ENCODE results near the gene TENM3. TPM values are rescaled to one million over a fixed set of nuclear protein-coding genes. Genes with fewer than 3 reads are reported as not detected.
A peak's percentile ranks its signal among the peaks of the same experiment; 100 is the strongest.

TENM3 gene
- total RNA-seq, 4 donors from 2014 or later = 19.7 to 47.2 (median 33.0) TPM

- DNase-seq (ENCODE audit: low spot score) (no peak), ATAC-seq (ENCODE audit: low FRiP score) (peak; percentile 47)
These were observed 206.2 kb downstream of the TENM3 start for GRCh38 chr4:182449186-182449929.

GRCh38 chr4:182449930-182450439 lies 206.8 kb downstream of the TENM3 start:
- no peak for ATAC-seq (ENCODE audit: low FRiP score)
- DNase-seq (ENCODE audit: low spot score) = no peak
- TF ChIP-seq, protein P1, sequence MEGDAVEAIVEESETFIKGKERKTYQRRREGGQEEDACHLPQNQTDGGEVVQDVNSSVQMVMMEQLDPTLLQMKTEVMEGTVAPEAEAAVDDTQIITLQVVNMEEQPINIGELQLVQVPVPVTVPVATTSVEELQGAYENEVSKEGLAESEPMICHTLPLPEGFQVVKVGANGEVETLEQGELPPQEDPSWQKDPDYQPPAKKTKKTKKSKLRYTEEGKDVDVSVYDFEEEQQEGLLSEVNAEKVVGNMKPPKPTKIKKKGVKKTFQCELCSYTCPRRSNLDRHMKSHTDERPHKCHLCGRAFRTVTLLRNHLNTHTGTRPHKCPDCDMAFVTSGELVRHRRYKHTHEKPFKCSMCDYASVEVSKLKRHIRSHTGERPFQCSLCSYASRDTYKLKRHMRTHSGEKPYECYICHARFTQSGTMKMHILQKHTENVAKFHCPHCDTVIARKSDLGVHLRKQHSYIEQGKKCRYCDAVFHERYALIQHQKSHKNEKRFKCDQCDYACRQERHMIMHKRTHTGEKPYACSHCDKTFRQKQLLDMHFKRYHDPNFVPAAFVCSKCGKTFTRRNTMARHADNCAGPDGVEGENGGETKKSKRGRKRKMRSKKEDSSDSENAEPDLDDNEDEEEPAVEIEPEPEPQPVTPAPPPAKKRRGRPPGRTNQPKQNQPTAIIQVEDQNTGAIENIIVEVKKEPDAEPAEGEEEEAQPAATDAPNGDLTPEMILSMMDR (IDR thresholded peaks at IDR 0.05) = no peak

More at GRCh38 chr4:182449186-182449929, 206.2 kb downstream of the TENM3 start:
- TF ChIP-seq, protein P1 (IDR thresholded peaks at IDR 0.05) = no peak

GRCh38 chr4:182451441-182451840 lies 208.2 kb downstream of the TENM3 start:
- TF ChIP-seq, protein P1 (IDR thresholded peaks at IDR 0.05) = no peak
- DNase-seq (ENCODE audit: low spot score) (no peak), ATAC-seq (ENCODE audit: low FRiP score) (no peak)

- ATAC-seq (ENCODE audit: low FRiP score) = no peak
- DNase-seq (ENCODE audit: low spot score) = no peak
- TF ChIP-seq, protein P1 (IDR thresholded peaks at IDR 0.05) = no peak
These were observed 210.6 kb downstream of the TENM3 start for GRCh38 chr4:182453830-182454229.

DNA sequence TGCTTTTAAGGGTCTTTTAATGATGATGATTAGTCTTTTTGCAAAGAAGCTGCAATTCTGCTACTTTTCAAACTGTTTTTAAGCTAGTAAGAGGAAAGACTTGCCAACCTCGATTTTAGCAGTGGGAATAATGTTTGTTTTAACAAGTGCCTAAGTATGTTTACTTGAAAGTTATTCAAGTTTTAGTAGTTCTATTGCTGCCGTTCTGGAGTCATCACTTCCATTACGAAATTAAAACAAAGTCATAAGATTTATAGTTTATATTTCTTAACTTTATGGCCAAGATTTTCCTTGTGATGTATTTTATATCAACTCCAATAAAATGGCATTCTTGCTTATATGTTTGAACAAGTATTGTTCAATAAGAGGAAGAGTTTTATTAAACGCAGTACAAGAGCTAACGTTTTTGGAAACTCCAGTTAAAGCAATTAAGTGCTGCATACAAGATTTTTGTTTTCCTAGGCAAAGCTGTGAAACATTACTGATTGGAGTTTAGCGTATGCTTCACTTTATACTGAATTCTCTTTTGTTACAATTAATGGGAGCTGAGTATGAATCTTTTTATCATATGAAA lies 211.3 kb downstream of the TENM3 start:
- TF ChIP-seq, protein P1 (IDR thresholded peaks at IDR 0.05) = no peak
- DNase-seq (ENCODE audit: low spot score) (no peak), ATAC-seq (ENCODE audit: low FRiP score) (no peak)

DNA sequence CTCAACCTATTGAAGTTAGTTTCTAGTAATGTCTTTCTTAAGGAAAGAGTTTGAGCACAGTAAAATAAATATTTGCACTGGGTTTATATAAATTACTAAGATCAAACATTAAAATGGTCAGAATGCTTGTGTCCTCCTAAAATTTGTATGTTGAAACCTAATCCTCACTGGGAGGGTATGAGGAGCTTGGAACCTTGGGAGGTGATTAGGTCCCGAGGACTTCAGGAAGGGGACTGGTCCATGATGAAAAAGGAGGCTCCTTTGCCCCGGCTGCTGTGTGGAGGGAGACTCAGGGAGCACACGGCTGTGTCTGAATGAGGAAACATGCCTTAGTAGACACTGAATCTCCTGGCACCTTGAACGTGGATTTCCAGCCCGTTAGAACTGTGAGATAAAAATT lies 221.9 kb downstream of the TENM3 start:
- DNase-seq (ENCODE audit: low spot score) (no peak), ATAC-seq (ENCODE audit: low FRiP score) (no peak)
- TF ChIP-seq, protein P1 (IDR thresholded peaks at IDR 0.05) = no peak

Data from omental fat pad (tissue), 4 donors.